Measurements from ENCODE around the gene BRD7.

BRD7 gene

GRCh38 chr16:50368410-50369132, at the start of gene BRD7:
TSS of gene BRD7 (minus strand) at chr16:50368988. CDS start at chr16:50368774, 214 bp downstream.
- H3K4me1 Mint-ChIP-seq (ENCODE audit: low read depth) = peaks cover 39% of the 10 kb centered on the region
- H3K4me3 Mint-ChIP-seq = peak within 1 kb of the TSS; percentile 92
- H3K27me3 Mint-ChIP-seq (ENCODE audit: low read depth) = peaks cover 2% of the 10 kb centered on the region

GRCh38 chr16:50416388-50416787, 47.6 kb upstream of the BRD7 start:
- no peak for DNase-seq (ENCODE audit: low spot score)
- Mint-ChIP-seq H3K27me3 (ENCODE audit: low read depth) (peaks cover 8% of the 10 kb centered on the region), H3K4me1 (ENCODE audit: low read depth) (no peaks in the 10 kb centered on the region), H3K36me3 (ENCODE audit: low read depth) (peaks cover 2% of the 10 kb centered on the region), H3K4me3 (no peak overlapping the region), H3K9me3 (peaks cover 48% of the 10 kb centered on the region), H3K27ac (no peak overlapping the region)

More at GRCh38 chr16:50368410-50369132, at the start of gene BRD7:
- H3K9me3 Mint-ChIP-seq = no peaks in the 10 kb centered on the region
- DNase-seq (ENCODE audit: low spot score) = peak; percentile 58
- H3K27ac Mint-ChIP-seq = peak within 1 kb of the TSS; percentile 95
- H3K36me3 Mint-ChIP-seq (ENCODE audit: low read depth) = peaks cover 35% of the 10 kb centered on the region

- Mint-ChIP-seq H3K4me3 (no peak overlapping the region), H3K36me3 (ENCODE audit: low read depth) (no peaks in the 10 kb centered on the region), H3K4me1 (ENCODE audit: low read depth) (no peaks in the 10 kb centered on the region), H3K9me3 (peaks cover 30% of the 10 kb centered on the region), H3K27ac (no peak overlapping the region), H3K27me3 (ENCODE audit: low read depth) (peaks cover 8% of the 10 kb centered on the region)
- no peak for DNase-seq (ENCODE audit: low spot score)
Observed at GRCh38 chr16:50414152-50414551, 45.4 kb upstream of the BRD7 start.

GRCh38 chr16:50411034-50411433, 42.2 kb upstream of the BRD7 start:
- DNase-seq (ENCODE audit: low spot score) = no peak
- Mint-ChIP-seq H3K9me3 (peaks cover 4% of the 10 kb centered on the region), H3K4me3 (no peak overlapping the region), H3K27me3 (ENCODE audit: low read depth) (peaks cover 3% of the 10 kb centered on the region), H3K4me1 (ENCODE audit: low read depth) (no peaks in the 10 kb centered on the region), H3K36me3 (ENCODE audit: low read depth) (no peaks in the 10 kb centered on the region), H3K27ac (no peak overlapping the region)

- DNase-seq (ENCODE audit: low spot score) = no peak
- no peaks in the 10 kb centered on the region for H3K4me1 Mint-ChIP-seq (ENCODE audit: low read depth)
- H3K27me3 Mint-ChIP-seq (ENCODE audit: low read depth) = no peaks in the 10 kb centered on the region
- no peaks in the 10 kb centered on the region for H3K36me3 Mint-ChIP-seq (ENCODE audit: low read depth)
- no peaks in the 10 kb centered on the region for H3K9me3 Mint-ChIP-seq
- no peak overlapping the region for H3K27ac Mint-ChIP-seq
- H3K4me3 Mint-ChIP-seq = no peak overlapping the region
Observed at GRCh38 chr16:50408001-50408561, 39.3 kb upstream of the BRD7 start.

GRCh38 chr16:50407351-50407750, 38.6 kb upstream of the BRD7 start:
- Mint-ChIP-seq H3K4me1 (ENCODE audit: low read depth) (no peaks in the 10 kb centered on the region), H3K27me3 (ENCODE audit: low read depth) (no peaks in the 10 kb centered on the region), H3K27ac (no peak overlapping the region), H3K36me3 (ENCODE audit: low read depth) (no peaks in the 10 kb centered on the region), H3K4me3 (no peak overlapping the region), H3K9me3 (no peaks in the 10 kb centered on the region)
- DNase-seq (ENCODE audit: low spot score) = no peak

GRCh38 chr16:50403491-50403890, 34.7 kb upstream of the BRD7 start:
- H3K9me3 Mint-ChIP-seq = no peaks in the 10 kb centered on the region
- H3K4me1 Mint-ChIP-seq (ENCODE audit: low read depth) = no peaks in the 10 kb centered on the region
- H3K27me3 Mint-ChIP-seq (ENCODE audit: low read depth) = peaks cover 3% of the 10 kb centered on the region
- no peak for DNase-seq (ENCODE audit: low spot score)
- no peak overlapping the region for H3K27ac Mint-ChIP-seq
- no peak overlapping the region for H3K4me3 Mint-ChIP-seq
- no peaks in the 10 kb centered on the region for H3K36me3 Mint-ChIP-seq (ENCODE audit: low read depth)

- Mint-ChIP-seq H3K9me3 (no peaks in the 10 kb centered on the region), H3K4me1 (ENCODE audit: low read depth) (no peaks in the 10 kb centered on the region), H3K36me3 (ENCODE audit: low read depth) (no peaks in the 10 kb centered on the region), H3K4me3 (no peak overlapping the region), H3K27me3 (ENCODE audit: low read depth) (peaks cover 3% of the 10 kb centered on the region), H3K27ac (no peak overlapping the region)
- no peak for DNase-seq (ENCODE audit: low spot score)
Observed at GRCh38 chr16:50402298-50402895, 33.6 kb upstream of the BRD7 start.

GRCh38 chr16:50401355-50401754, 32.6 kb upstream of the BRD7 start:
- H3K4me3 Mint-ChIP-seq = no peak overlapping the region
- no peaks in the 10 kb centered on the region for H3K36me3 Mint-ChIP-seq (ENCODE audit: low read depth)

GRCh38 chr16:50400967-50401348, 32.2 kb upstream of the BRD7 start:
- Mint-ChIP-seq H3K9me3 (no peaks in the 10 kb centered on the region), H3K27ac (no peak overlapping the region)

More at GRCh38 chr16:50401355-50401754, 32.6 kb upstream of the BRD7 start:
- no peak for DNase-seq (ENCODE audit: low spot score)
- Mint-ChIP-seq H3K9me3 (no peaks in the 10 kb centered on the region), H3K4me1 (ENCODE audit: low read depth) (no peaks in the 10 kb centered on the region), H3K27ac (no peak overlapping the region), H3K27me3 (ENCODE audit: low read depth) (peaks cover 3% of the 10 kb centered on the region)

GRCh38 chr16:50400312-50400966, 31.7 kb upstream of the BRD7 start:
- Mint-ChIP-seq H3K4me1 (ENCODE audit: low read depth) (peaks cover 4% of the 10 kb centered on the region), H3K27me3 (ENCODE audit: low read depth) (peaks cover 3% of the 10 kb centered on the region)

More at GRCh38 chr16:50400967-50401348, 32.2 kb upstream of the BRD7 start:
- H3K4me1 Mint-ChIP-seq (ENCODE audit: low read depth) = peaks cover 2% of the 10 kb centered on the region
- no peaks in the 10 kb centered on the region for H3K36me3 Mint-ChIP-seq (ENCODE audit: low read depth)
- peaks cover 3% of the 10 kb centered on the region for H3K27me3 Mint-ChIP-seq (ENCODE audit: low read depth)
- DNase-seq (ENCODE audit: low spot score) = no peak
- no peak overlapping the region for H3K4me3 Mint-ChIP-seq

GRCh38 chr16:50399411-50399810, 30.6 kb upstream of the BRD7 start:
- Mint-ChIP-seq H3K4me3 (no peak overlapping the region), H3K4me1 (ENCODE audit: low read depth) (peaks cover 4% of the 10 kb centered on the region), H3K36me3 (ENCODE audit: low read depth) (no peaks in the 10 kb centered on the region), H3K9me3 (no peaks in the 10 kb centered on the region), H3K27me3 (ENCODE audit: low read depth) (peaks cover 3% of the 10 kb centered on the region), H3K27ac (no peak overlapping the region)
- DNase-seq (ENCODE audit: low spot score) = no peak

More at GRCh38 chr16:50400312-50400966, 31.7 kb upstream of the BRD7 start:
- Mint-ChIP-seq H3K4me3 (no peak overlapping the region), H3K9me3 (no peaks in the 10 kb centered on the region), H3K27ac (no peak overlapping the region), H3K36me3 (ENCODE audit: low read depth) (no peaks in the 10 kb centered on the region)
- DNase-seq (ENCODE audit: low spot score) = no peak

- H3K4me1 Mint-ChIP-seq (ENCODE audit: low read depth) = peaks cover 4% of the 10 kb centered on the region
- DNase-seq (ENCODE audit: low spot score) = no peak
- no peaks in the 10 kb centered on the region for H3K36me3 Mint-ChIP-seq (ENCODE audit: low read depth)
- H3K4me3 Mint-ChIP-seq = no peak overlapping the region
- H3K27me3 Mint-ChIP-seq (ENCODE audit: low read depth) = peaks cover 3% of the 10 kb centered on the region
- no peak overlapping the region for H3K27ac Mint-ChIP-seq
- no peaks in the 10 kb centered on the region for H3K9me3 Mint-ChIP-seq
Observed at GRCh38 chr16:50398336-50398735, 29.5 kb upstream of the BRD7 start.

Measured in T-helper 2 cell treated with Interferon-gamma antibody and Interleukin-4, amounts not matched to agents 5 μg/mL and 100 μg/mL, for 36 hours (primary cell).